Hindlimb muscle (tissue), 1 donor: ENCODE measurements around the gene INTS1. TPM values are rescaled to one million over a fixed set of nuclear protein-coding genes. Genes with fewer than 3 reads are reported as not detected.
"Not testable (repeated sequence)": the region's sequence is repeated elsewhere in the genome, so short reads cannot be mapped to it uniquely, and the experiment has no call there.

Experiments
- DNase-seq: peaks from one replicate; pipeline ENCODE4 v3.0.0-alpha.2; 2013
- polyA plus RNA-seq: library from polyadenylated mRNA; unstranded; fragments of 120-200 nt; gene quantifications from one replicate; pipeline ENCODE4 v1.2.1, GENCODE V29; 2013; ENCODE audit not compliant: insufficient read length

The INTS1 gene
- polyA plus RNA-seq, 1 donor, result 55.6 TPM

DNA sequence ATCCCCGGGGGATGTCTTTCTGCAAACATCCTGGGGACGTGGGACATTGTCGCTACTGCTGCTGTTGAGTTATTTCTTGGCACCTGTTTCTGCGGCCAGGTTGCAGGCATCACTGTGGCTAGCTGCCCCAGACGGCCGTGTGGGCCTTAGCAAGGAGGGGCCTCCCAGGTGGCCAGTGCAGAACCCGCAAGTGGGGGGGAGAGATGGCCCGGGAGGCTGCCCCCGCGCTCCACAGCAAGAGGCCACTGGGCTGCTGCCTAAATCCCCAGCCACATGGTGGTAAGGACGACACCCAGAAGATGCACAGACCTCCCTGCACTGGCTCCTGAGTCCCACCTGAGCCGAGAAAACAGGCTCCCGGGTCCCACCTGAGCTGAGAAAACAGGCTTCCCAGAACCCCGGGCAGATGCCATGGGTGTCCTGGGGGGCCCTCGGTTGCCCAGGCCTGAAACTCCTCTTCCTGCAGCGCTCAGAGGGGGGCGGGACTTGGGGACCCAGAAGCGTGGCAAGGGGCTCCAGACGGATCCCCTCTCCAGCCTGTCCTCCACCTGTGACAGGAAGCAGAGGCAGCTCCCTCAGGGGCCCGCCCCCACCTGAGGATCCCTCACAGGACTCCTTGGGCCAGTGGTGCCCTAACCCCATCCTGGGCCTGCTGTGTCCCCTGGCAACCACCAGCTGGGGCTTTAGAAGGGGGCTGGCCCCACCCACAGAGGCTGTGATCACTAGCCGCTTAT lies 25.4 kb upstream of the INTS1 start:
- no peak for DNase-seq

DNA sequence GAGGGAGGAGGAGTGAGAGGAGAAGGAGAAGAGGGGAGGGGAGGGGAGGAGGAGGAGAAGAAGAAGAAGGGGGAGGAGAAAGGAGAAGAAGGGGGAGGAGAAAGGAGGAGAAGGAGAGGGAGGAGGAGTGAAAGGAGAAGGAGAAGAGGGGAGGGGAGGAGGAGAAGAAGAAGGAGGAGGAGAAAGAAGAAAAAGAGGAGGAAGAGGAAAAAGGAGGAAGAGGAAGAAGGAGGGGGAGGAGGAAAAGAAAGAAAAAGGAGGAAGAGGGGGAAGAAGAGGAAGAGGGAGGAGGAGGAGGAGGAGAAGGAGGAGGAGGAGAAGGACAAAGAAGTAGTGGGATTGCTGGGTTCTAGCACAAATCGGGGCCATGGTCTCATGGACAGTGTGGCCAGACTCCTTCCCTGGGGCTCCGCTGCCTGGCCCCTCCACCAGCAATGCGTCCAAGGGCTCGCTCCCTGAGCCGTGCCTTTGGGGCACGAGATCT lies 22.1 kb upstream of the INTS1 start:
- no peak for DNase-seq

DNA sequence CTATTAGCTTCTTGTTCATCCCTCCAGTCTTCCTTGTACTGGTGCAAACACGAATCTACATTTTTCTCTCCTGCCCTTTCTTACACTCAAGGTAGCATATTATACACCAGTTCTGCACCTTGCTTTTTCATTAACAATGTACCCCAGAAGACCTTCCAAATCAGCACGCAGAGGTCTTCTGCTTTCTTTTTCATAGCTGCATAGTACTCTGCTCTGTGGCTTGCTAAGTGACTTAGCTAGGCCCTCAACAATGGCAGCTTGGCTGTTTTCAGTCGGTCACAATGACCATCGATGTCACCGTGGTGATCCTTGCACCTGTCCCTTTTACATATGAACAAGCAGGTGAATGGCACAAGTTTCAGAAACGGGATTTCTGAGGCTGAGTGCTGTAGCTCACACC lies 21.2 kb upstream of the INTS1 start:
- DNase-seq, result no peak

DNA sequence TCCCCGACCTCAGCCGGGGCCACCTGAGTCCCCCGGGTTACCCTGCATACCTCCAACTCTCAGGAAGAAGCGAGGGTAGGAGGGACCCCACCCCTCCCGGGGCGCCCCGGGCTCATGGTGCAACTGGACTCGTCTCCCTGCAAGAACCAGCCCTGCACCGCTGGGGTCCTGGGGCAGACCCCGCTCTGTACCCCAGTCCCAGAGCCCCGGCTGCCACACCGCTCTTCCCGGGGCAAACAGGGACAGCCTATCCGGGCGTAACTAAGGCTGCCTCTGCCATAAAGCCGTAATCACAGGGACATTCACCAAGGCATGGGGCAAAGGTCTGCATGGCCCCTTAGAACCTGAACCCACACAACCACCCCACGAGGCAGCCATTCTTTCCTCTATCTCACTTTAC lies 19.7 kb upstream of the INTS1 start:
- DNase-seq, result no peak

DNA sequence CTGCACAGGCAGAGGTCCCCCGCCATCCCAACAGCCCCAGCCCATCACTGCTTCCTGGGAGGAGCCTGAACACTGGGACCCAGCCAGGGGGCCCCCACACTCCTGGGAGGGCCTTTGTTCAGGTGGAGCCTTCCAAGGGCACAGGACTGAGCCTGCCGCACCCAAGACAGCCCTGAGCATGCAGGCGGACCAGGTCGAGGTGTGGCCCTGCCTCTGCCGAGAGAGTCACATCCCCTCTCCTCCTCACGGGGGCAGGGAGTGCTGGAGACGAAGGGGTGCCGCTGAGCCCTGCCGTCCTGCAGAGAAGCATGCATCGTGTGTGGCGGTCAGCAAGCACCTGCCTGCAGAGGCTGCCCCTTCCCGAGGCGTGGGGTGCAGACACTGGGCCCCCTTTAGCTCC lies 19.0 kb upstream of the INTS1 start:
- DNase-seq, result no peak

DNA sequence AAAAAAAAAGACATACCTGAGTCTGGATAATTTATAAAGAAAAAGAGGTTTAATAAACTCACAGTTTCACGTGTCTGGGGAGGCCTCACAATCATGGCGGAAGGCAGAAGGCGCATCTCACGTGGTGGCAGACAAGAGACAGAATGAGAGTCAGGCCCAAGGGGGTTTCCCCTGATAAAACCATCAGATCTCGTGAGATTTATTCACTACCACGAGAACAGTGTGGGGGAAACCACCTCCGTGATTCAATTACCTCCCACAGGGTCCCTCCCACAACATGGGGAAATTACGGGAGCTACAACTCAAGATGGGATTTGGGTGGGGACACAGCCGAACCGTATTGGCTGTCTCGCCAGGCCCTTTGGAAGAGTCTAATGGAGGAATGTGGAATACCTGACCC lies 17.3 kb upstream of the INTS1 start:
- DNase-seq, result no peak

DNA sequence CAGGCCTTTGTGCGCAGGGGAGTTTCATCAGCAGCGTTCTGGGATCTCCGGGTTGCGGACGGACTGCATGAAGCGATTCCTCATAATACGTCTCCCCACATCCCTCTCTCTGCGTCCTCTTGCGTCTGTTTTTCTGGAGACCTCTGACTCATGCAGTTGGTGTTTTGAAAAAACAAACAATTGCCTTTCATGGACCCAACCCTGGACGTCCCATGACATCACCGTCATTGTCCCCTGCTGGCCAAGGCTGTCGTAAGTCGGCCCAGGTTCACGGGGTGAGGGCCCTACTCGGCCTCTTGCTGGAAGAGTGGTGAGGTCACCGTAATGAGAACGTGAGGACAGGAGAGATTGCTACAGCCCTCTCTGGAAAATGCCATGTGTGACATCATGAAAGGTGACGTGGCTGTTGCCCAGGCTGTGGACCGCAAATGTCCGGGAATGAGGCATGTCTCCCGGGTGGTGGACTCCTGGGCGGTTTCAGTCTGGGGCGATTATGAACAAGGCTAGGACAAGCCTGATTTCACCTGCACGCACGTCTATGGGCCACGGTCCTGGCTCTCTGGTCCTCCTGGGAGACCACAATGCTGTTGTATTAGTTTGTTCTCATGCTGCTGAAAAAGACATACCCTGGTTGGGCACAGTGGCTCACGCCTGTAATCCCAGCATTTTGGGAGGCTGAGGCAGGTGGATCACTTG lies 16.5 kb upstream of the INTS1 start:
- no peak for DNase-seq

DNA sequence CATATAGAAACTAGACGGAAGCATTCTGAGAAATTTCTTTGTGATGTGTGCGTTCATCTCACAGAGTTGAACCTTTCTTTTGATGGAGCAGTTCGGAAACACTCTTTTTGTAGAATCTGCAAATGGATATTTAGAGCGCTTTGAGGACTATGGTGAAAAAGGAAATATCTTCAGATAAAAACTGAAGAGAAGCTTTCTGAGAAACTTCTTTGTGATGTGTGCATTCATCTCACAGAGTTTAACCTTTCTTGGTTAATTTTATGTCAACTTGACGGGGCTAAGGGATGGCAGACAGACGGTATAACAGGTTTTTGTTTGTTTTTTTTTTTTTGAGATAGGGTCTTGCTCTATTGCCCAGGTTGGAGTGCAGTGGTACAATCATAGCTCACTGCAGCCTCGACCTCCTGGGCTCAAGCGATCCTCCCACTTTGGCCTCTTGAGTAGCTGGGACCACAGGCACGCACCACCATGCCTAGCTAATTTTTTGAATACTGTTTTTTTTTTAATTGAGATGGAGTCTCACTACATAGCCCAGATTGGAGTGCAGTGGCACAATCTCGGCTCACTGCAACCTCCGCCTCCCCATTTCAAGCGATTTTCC lies 15.2 kb upstream of the INTS1 start:
- DNase-seq, result not testable (repeated sequence)

DNA sequence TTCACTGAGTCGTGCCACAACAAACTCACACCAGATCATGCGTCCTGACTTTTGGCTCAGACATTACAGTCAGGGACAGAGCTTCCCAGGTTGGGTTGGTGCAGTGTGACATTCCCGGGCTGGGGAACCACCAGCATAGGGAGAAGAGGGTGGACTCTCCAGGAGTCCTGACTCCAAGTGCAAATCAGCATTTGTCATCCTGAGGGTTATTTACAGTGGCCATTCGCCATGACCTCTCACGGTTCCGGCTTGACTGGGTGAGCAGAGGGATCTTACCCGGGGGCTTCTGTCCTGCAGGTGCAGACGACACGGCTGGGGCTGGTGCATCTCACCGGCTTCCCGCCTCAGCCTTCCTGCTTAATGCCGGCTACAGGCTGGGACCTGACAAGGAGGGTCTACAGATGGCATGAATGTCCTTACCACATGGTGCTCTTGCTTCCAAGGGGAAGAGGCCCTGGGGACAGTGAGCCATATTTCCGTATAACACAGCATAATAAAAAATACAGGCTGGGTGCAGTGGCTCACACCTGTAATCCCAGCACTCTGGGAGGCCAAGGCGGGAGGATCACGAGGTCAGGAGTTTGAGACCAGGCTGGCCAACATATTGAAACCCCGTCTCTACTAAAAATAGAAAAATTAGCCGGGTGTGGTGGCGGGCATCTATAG lies 12.5 kb upstream of the INTS1 start:
- no peak for DNase-seq

DNA sequence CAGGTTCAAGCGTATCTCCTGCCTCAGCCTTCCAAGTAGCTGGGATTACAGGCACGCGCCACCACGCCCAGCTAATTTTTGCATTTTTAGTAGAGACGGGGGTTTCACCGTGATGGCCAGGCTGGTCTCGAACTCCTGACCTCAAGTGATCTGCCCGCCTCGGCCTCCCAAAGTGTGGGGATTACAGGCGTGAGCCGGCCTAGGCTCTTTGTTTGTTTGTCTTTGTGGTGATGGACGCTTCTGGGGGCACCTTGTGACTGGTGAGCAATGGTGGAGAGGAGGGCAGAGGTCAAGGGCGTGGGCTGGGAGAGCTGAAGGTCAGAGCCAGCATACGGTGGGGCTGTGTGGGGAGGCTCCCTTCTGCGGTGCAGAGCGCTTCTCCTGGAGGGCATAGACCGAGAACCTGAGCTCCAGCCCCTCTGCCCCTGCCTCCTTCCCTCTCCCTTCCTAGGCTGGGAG lies 11.3 kb upstream of the INTS1 start:
- not testable (repeated sequence) for DNase-seq

DNA sequence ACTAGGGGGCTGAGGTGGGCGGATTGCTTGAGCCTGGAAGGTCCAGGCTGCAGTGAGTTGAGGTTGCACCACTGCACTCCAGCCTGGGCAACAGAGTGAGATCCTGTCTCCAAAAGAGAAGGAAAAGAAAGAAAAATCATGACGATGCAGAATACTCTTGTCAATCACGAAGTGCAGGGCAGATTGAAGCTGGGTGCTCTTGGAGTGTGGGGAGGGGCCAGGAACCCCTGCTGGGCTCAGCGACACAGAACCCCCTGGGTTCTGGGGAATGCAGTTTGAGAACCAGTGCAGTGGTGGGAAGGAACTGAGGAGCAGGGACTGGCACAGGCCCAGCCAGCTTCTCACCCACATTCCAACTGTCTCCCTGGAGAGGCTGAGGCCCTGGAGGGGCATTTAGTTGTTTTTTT lies 10.8 kb upstream of the INTS1 start:
- no peak for DNase-seq

DNA sequence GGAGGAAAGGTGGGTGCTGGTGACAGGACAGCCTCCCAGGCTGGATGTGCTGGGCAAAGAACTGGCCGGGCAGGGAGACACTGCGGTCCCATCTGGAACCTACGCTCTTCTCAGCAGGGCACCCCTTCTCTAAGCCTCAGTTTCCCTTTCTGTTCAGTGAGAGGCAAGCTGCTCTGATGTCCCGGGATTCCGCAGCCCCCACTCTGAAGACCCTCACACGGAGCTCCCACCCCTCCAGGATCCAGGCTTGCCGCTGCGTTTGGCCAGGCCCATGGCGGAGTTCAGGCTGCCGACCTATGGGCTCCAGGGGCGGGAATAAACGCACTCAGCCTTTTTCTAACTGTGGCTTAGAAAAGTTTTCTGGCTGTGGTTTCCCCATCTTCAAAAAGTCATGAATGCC lies 10.2 kb upstream of the INTS1 start:
- DNase-seq, result no peak

DNA sequence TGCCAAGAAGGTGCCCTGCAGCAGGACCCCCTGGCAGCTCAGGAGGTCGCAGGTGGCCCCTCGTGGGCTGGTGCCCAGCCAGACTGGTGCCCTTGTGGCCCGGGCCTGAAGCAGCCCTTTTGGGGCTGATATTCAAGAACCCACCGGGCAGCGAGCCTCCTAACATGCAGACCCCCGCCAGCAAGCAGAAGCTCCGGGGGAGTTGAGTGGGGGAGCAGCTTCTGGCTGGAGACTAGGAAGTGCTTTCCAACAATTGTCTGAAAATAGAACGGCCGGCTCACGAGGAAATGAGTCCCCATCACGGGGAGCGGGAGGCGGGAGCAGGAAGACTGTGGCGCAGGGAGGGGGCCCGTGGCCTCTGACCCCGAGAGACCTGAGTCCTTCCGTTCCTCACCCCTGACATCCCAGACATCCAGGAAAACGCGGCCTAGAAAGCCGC lies 9.5 kb upstream of the INTS1 start:
- no peak for DNase-seq

DNA sequence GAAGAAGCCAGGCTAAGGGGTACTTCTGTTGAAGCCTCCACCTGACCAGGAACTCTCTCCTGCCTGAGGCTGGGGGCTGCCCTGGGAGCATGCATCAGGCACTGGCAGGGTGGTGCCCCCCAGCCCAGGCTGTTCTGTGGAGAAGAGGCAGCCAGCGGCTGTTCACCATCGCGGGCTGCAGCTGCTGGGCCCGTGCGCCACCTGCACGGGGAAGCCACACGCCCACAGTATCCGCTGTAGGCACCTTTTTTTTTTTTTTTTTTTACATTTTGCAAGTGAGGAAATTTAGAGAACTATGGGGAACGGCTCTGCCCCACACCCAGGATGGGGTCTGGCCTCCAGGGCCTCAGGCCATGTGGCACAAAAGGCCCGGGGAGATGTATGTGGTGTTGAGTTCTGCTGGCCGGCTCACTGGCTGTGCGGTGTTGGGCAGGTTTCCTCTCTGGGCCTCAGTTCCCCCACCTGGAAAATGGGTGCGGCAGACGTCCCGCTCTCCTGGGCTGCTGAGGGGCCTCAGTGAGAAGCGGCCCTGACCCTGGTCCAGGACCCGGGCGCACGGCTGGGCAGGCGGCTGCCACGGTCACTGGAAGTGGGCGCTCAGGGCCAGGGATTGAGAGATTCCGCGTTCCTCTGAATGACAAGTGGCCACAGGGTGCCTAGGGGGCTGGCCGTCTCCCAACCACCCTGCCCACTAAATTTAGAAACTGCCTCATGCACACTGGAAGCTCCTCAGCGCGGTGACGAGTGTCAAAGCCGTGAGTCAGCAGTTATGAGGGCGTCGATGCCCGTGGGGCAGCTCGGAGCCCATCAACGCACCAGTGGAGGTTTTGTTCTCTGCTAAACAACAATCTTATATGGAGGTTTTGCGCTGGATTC lies 8.8 kb upstream of the INTS1 start:
- no peak for DNase-seq

DNA sequence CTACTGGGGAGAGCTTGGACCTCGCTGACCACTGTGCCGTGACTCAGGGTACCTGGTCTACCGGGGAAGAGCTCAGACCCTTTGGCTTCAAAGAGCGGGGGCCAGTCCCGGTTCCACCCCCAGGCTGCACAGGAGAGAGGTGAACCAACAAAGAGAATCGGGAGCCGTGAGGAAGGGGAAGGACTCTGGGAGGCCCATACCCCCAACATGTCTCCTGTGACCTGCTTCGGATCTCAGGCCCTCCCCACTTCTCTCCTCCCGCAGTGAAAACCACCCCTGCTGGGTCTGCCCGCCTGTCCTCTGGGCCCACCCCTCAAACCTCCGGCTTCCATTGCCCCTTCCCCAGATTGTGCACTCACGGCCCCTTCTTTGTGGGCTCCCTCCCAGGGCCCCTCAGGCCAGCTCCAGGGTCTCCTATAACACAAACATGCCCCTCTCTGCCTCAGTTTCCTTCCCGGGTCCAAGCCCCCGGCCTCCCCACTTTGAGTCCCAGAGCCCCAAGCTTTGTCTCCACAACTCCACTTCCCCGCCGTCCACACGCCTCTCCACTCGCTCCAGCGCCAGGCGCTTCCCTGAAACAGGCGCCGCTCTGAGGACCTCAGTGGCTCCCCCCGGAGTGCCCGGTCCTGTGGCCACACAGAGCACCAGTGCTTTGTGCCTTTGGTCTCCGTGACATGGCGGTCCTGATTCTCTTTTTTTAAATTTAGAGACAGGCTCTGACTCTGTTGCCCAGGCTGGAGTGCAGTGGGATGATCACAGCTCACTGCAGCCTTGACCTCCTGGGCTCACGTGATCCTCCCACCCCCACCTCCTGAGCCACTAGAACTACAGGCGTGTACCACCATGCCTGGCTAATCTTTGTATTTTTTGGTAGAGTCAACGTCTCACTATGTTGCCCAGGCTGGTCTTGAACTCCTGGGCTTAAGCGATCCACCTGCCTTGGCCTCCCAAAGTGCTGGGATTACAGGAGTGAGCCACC lies 7.5 kb upstream of the INTS1 start:
- DNase-seq, result no peak

DNA sequence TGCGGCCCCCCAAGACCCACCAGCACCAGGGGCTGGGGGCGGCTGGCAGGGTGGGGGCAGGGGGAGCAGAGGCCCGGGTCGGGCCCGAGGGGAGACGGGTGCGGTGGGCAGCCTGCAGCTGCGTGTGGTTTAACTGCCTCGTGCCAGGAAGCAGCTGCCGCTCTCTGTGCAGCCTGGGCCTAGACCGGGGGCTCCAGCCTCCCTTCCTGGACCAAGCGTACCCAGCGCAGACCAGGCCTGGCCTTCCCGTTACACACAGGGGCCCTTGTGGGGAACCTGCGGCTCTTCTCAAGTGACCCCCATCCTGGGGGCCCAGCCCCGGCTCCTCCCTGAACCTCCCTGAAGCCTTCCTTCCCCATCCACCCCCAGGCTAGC lies 6.6 kb upstream of the INTS1 start:
- DNase-seq, result no peak

DNA sequence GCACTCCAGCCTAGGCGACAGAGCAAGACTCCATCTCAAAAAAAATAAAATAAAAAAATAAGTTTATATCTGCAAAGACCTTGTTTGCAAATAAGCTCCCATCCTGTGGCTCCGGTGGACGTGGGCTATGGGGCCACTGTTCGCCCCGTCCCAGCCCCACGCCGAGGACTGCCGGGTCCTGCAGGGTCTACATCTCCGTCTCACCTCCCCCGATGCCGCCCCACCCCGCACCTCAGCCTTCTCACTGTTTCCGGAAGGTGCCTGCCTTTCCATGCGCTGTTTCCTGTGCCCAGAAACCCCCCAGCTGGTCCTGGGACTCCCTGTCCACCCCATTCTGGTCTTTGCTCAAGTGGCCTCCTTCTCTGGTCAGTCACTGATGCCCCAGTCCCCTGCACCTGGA lies 5.0 kb upstream of the INTS1 start:
- no peak for DNase-seq

DNA sequence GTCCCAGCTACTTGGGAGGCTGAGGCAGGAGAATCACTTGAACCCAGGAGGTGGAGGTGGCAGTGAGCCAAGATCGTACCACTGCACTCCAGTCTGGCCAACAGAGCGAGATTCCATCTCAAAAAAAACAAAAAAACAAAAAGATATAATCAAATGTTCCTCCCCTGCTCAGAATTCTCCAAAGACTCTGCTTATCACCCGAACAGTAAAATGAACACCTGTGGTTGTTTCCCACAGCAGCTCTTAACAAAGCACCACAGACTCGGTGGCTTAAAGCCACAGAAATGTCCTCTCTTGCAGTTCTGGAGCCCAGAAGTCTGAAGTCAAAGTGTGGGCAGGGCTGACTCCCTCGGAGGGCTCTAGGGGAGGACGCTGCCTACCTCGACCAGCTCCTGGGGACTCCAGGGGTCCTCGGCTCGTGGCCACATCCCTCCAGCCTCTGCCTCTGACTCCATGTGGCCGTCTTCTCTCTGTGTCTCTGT lies 4.1 kb upstream of the INTS1 start:
- no peak for DNase-seq

DNA sequence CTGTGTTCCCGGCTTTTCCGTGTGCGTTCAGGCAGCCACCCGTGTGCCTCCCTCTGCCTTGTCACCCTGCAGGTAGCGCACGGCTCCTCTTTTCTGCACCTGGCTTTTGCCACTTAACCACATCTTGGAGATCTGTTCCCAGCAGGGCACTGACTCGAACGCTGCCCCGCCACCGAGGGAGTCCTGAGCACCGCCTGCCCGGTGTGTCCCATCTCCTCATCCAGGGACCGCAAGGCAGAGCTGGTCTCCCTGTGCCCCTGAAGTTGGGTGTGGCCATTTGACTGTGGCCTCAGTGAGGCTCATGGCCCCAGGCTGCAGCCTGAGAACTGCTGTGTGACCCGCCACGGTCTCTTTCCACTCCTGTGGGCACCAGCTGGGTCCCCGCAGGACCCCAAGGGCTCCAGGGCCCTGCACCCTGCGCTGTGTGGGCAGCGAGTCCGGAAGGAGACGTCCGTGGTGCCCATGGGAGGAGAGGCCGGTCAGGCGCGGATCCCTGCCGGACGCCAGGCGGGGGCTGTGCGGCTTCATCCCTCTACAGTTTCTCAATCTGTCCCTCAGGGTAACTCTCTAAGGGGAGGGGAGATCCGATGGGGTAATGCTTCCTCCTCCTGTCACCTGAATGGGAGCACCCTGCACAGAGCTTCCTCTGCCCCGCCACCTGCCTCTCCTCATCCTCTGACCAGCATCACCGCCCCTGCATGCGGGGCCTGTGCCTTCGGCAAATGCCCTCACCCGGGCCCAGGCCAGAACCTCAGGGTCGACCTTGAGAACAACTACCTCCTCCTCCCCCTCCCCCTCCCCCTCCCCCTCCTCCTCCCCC lies 1.8 kb upstream of the INTS1 start:
- no peak for DNase-seq

DNA sequence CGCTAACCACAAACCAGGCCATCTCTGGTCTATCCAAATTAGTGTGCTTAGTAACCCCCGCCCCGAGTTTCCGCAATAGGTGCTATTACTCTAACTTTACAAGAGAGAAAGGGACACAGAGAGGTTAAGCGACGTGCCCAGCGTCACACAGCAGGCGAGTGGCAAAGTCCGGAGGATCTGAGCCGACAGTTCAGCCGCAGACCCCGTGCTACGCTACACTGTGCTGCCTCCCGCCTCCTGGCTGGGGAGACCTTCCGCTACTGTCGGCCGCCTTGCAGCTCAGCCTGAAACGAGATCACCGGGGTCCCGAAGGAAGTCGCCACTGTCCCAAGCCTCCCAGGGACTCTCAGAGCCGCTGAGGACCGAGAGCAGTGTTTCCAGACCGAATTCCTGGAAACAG lies 799 bp downstream of the INTS1 start:
- DNase-seq, result no peak
